ENCODE results near the gene CTBP1.

Gene CTBP1

GRCh38 chr4:1264942-1265341 lies 16.0 kb upstream of the CTBP1 start:
- no peak overlapping the region for H3K4me3 ChIP-seq (ENCODE audit: low read depth, low read length)
- CTCF ChIA-PET, result interaction anchor here (0.8 to 11.3 kb wide), 6 partner anchors 13 to 135 kb away, joined by 3 to 145 read pairs (median 4); no protein-coding TSS in a partner anchor
- TF ChIP-seq CTCF (IDR thresholded peaks at IDR 0.05; ENCODE audit: insufficient read depth, low read length, missing control alignments), result no peak
- DNase-seq (ENCODE audit: low read depth, low spot score), result no peak
- POLR2A ChIA-PET, result no interaction called here

GRCh38 chr4:1261107-1261928 lies 12.4 kb upstream of the CTBP1 start:
- POLR2A ChIA-PET, result interaction anchor here (1.2 kb wide), 1 partner anchor 12 kb away, joined by 3 read pairs; the partner anchor contains the start of gene CTBP1
- DNase-seq (ENCODE audit: low read depth, low spot score), result no peak
- no peak for TF ChIP-seq CTCF (IDR thresholded peaks at IDR 0.05; ENCODE audit: insufficient read depth, low read length, missing control alignments)
- H3K4me3 ChIP-seq (ENCODE audit: low read depth, low read length), result no peak overlapping the region
- CTCF ChIA-PET, result interaction anchor here (1.1 to 11.3 kb wide), 2 partner anchors 9 to 131 kb away, joined by 3 to 145 read pairs; no protein-coding TSS in a partner anchor

DNA sequence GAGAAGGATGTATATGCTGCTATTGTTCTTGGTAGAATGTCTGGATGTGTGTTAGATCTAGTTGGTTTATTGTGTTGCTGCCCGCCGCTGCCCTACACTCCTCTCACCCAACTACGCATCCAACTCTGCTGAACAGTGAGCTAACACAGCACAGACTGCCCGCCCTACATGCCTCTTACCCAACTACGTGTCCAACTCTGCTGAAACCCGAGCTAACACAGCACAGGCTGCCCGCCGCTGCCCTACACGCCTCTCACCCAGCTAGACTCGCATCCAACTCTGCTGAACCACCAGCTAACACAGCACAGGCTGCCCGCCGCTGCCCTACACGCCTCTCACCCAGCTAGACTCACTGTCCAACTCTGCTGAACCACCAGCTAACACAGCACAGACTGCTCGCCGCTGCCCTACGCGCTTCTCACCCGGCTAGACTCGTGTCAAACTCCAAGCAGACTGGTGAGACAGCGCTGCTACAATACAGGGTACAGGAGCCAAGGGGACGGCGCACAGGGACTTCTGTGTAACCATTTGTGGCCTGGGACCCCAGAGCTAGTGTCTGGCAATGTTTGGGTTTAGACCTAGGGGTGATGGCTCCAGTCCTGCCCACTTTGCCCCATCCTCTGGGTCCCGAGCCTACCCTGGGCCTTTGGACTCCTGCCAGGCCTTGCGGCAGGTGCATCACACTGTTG lies 11.6 kb upstream of the CTBP1 start:
- POLR2A ChIA-PET, result interaction anchor here (1.2 kb wide), 1 partner anchor 12 kb away, joined by 3 read pairs; the partner anchor contains the start of gene CTBP1
- no peak for DNase-seq (ENCODE audit: low read depth, low spot score)
- no peak for TF ChIP-seq CTCF (IDR thresholded peaks at IDR 0.05; ENCODE audit: insufficient read depth, low read length, missing control alignments)
- CTCF ChIA-PET, result interaction anchor here (1.1 to 11.3 kb wide), 3 partner anchors 8 to 131 kb away, joined by 3 to 145 read pairs (median 4); no protein-coding TSS in a partner anchor
- H3K4me3 ChIP-seq (ENCODE audit: low read depth, low read length), result no peak overlapping the region

DNA sequence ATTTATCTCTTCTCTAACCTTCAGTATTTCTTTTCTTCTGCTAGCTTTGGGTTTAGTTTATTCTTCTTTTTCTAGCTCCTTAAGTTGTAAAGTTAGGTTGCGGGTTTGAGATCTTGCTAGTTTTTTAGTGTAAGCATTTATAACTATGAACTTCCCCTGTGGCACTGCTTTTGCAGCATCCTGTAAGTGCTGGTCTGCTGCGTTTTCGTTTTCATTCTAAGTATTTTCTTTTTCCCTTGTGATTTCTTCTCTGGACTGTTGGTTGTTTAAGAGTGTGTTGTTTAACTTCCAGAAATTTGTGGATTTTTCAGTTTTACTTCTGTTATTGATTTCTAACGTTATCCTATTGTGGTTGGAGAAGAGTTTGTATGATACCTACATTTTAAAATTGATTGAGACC lies 11.0 kb upstream of the CTBP1 start:
- no peak overlapping the region for H3K4me3 ChIP-seq (ENCODE audit: low read depth, low read length)
- POLR2A ChIA-PET, result interaction anchor here (1.2 kb wide), 1 partner anchor 11 kb away, joined by 3 read pairs; the partner anchor contains the start of gene CTBP1
- no peak for TF ChIP-seq CTCF (IDR thresholded peaks at IDR 0.05; ENCODE audit: insufficient read depth, low read length, missing control alignments)
- CTCF ChIA-PET, result interaction anchor here (1.1 to 1.5 kb wide), 2 partner anchors 9 to 10 kb away, joined by 3 to 4 read pairs; no protein-coding TSS in a partner anchor
- DNase-seq (ENCODE audit: low read depth, low spot score), result no peak

GRCh38 chr4:1258457-1258856 lies 9.5 kb upstream of the CTBP1 start:
- H3K4me3 ChIP-seq (ENCODE audit: low read depth, low read length), result no peak overlapping the region
- CTCF ChIA-PET, result interaction anchor here (0.7 to 2.9 kb wide), 2 partner anchors 9 to 20 kb away, joined by 3 to 21 read pairs; no protein-coding TSS in a partner anchor
- POLR2A ChIA-PET, result no interaction called here
- no peak for TF ChIP-seq CTCF (IDR thresholded peaks at IDR 0.05; ENCODE audit: insufficient read depth, low read length, missing control alignments)
- DNase-seq (ENCODE audit: low read depth, low spot score), result no peak

DNA sequence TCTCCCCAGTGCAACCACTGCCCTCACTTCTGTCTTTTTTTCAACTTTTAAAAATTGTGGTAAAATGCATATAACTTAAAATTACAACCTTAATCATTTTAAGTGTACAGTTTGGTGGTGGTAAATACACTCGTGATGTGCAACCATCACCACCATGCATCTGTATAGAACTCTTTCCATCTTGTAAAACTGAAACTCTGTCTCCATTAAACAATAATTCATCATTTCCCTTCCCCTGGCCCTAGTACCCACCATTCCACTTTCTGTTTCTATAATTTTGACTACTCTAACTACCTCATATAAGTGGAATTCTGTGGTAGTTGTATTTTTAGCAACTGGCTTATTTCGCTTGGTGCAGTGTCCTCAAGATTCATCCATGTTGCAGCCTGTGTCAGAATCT lies 6.8 kb upstream of the CTBP1 start:
- DNase-seq (ENCODE audit: low read depth, low spot score), result no peak
- no peak for TF ChIP-seq CTCF (IDR thresholded peaks at IDR 0.05; ENCODE audit: insufficient read depth, low read length, missing control alignments)
- POLR2A ChIA-PET, result no interaction called here
- no peak overlapping the region for H3K4me3 ChIP-seq (ENCODE audit: low read depth, low read length)
- CTCF ChIA-PET, result interaction anchor here (1.2 to 1.8 kb wide), 3 partner anchors 12 to 90 kb away, joined by 3 to 5 read pairs (median 5); no protein-coding TSS in a partner anchor
